Loucy (cell line): ENCODE measurements around the gene PTGS2.

Experiments
- H2AFZ ChIP-seq: fragments of 200-600 bp; sonication (generic); 2 replicates; pipeline ENCODE4 v1.6.0; 2016; ENCODE audit warnings: antibody characterized with exemption, mild to moderate bottlenecking, low read length, moderate library complexity
- H3F3A ChIP-seq: fragments of 200-600 bp; 2 replicates; pipeline ENCODE4 v1.6.0; 2016; ENCODE audit warnings: antibody characterized with exemption, low read depth, mild to moderate bottlenecking
- H3K27me3 ChIP-seq: fragments of 200-600 bp; sonication (generic); 2 replicates; pipeline ENCODE4 v1.6.1; 2014; ENCODE audit warnings: low read length, mild to moderate bottlenecking; ENCODE audit not compliant: insufficient read depth, poor library complexity, severe bottlenecking
- H3K36me3 ChIP-seq: fragments of 200-600 bp; sonication (generic); 2 replicates; pipeline ENCODE4 v1.6.1; 2016; ENCODE audit warnings: low read length; ENCODE audit not compliant: insufficient read depth
- H3K4me1 ChIP-seq: fragments of 200-600 bp; sonication (generic); 2 replicates; pipeline ENCODE4 v1.5.1; 2014; ENCODE audit warnings: low read length, mild to moderate bottlenecking; ENCODE audit not compliant: insufficient read depth, poor library complexity, severe bottlenecking
- H3K4me2 ChIP-seq: fragments of 200-600 bp; sonication (generic); 2 replicates; pipeline ENCODE4 v1.6.0; 2014; ENCODE audit warnings: antibody characterized with exemption, low read length, low read depth, mild to moderate bottlenecking; ENCODE audit not compliant: poor library complexity, severe bottlenecking
- H3K4me3 ChIP-seq: fragments of 200-600 bp; sonication (generic); 2 replicates; pipeline ENCODE4 v1.5.1; 2014; ENCODE audit warnings: low read length, mild to moderate bottlenecking, mixed read lengths; ENCODE audit not compliant: poor library complexity, severe bottlenecking
- H3K79me2 ChIP-seq: fragments of 200-600 bp; sonication (generic); 2 replicates; pipeline ENCODE4 v1.6.1; 2014; ENCODE audit warnings: low read length; ENCODE audit not compliant: insufficient read depth
- H3K9ac ChIP-seq: fragments of 200-600 bp; sonication (generic); 2 replicates; pipeline ENCODE4 v1.6.0; 2014; ENCODE audit warnings: mild to moderate bottlenecking, low read depth, low read length, moderate library complexity; ENCODE audit not compliant: poor library complexity, severe bottlenecking
- H3K9me2 ChIP-seq: fragments of 200-600 bp; sonication (generic); replicated peaks from 2 replicates; pipeline ENCODE4 v1.6.1; 2016; ENCODE audit warnings: low read depth, low read length, mixed read lengths
- H3K9me3 ChIP-seq: fragments of 200-600 bp; sonication (generic); 2 replicates; pipeline ENCODE4 v1.6.1; 2014; ENCODE audit warnings: mild to moderate bottlenecking, antibody characterized with exemption, low read length, low read depth; ENCODE audit not compliant: insufficient read depth
- H4K20me1 ChIP-seq: fragments of 200-600 bp; sonication (generic); 2 replicates; pipeline ENCODE4 v1.6.0; 2014; ENCODE audit warnings: antibody characterized with exemption, low read length, mild to moderate bottlenecking; ENCODE audit not compliant: insufficient read depth, poor library complexity, severe bottlenecking
- EZH2phosphoT487 ChIP-seq: fragments of 200-600 bp; IDR thresholded peaks from 2 replicates; pipeline ENCODE4 v1.6.1; 2018; ENCODE audit warnings: antibody characterized with exemption, mild to moderate bottlenecking, moderate library complexity, borderline replicate concordance
- TF ChIP-seq, protein P1 (sequence below): fragments of 200-600 bp; sonication (generic); conservative IDR thresholded peaks from 2 replicates; pipeline ENCODE4 v1.5.1; 2014; ENCODE audit warnings: mild to moderate bottlenecking, antibody characterized with exemption, low read length

The PTGS2 gene

DNA sequence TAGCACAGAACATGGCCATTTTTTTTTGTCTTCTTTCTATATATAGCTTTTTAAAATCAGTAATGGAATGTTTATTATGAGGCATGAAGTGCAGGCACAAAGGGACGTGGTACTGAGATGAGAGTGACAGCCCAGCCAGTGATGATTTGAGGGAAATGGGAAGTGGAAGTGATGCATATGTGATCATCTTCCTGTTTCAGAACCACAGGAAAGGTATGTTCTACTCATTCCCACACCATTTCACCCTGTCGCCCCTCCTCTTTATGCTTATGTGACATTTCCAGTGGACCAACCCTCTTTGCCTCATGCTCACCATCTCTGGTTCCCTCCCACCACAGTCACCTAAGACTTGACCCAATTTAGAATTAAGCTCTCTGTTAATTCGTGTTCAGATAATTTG is 24.3 kb downstream of the PTGS2 start:
- Histone ChIP-seq H3K4me1 (no peaks in the 10 kb centered on the region), H3K4me3 (no peak overlapping the region), H3K9me3 (no peaks in the 10 kb centered on the region), H4K20me1 (no peaks in the 10 kb centered on the region), H3K79me2 (no peaks in the 10 kb centered on the region), H2AFZ (0 out of 2 replicates have a peak overlapping the region, but pooled peaks have one; percentile 54), H3F3A (no peaks in the 10 kb centered on the region), H3K36me3 (no peaks in the 10 kb centered on the region), H3K9ac (no peak overlapping the region), H3K9me2 (no peaks in the 10 kb centered on the region), H3K4me2 (no peak overlapping the region), H3K27me3 (no peaks in the 10 kb centered on the region)
- TF ChIP-seq, protein P1, sequence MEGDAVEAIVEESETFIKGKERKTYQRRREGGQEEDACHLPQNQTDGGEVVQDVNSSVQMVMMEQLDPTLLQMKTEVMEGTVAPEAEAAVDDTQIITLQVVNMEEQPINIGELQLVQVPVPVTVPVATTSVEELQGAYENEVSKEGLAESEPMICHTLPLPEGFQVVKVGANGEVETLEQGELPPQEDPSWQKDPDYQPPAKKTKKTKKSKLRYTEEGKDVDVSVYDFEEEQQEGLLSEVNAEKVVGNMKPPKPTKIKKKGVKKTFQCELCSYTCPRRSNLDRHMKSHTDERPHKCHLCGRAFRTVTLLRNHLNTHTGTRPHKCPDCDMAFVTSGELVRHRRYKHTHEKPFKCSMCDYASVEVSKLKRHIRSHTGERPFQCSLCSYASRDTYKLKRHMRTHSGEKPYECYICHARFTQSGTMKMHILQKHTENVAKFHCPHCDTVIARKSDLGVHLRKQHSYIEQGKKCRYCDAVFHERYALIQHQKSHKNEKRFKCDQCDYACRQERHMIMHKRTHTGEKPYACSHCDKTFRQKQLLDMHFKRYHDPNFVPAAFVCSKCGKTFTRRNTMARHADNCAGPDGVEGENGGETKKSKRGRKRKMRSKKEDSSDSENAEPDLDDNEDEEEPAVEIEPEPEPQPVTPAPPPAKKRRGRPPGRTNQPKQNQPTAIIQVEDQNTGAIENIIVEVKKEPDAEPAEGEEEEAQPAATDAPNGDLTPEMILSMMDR, result no peak
- no peak for TF ChIP-seq EZH2phosphoT487

DNA sequence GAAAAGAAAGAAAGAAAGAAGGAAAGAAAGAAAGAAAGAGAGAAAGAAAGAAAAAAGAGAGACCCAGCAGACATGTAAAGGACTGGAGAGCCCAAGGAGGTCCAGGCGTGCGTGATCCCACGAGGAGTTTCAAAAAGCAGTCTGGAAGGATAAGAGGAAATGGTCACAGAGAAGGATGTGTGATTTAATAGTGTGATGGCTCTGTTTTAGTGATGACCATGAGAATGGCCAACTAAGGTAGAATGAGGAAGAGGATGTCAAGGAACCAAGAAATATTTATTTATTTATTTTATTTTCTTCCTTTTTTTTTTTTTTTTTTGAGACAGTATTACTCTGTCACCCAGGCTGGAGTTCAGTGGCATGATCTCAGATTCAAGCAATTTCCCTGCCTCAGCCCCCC is 25.5 kb downstream of the PTGS2 start:
- Histone ChIP-seq H4K20me1 (no peaks in the 10 kb centered on the region), H3K4me3 (no peak overlapping the region), H3K4me2 (no peak overlapping the region), H3K79me2 (no peaks in the 10 kb centered on the region), H3F3A (no peaks in the 10 kb centered on the region), H3K9ac (no peak overlapping the region), H3K9me3 (no peaks in the 10 kb centered on the region), H3K36me3 (no peaks in the 10 kb centered on the region), H2AFZ (no peak overlapping the region), H3K4me1 (no peaks in the 10 kb centered on the region), H3K27me3 (no peaks in the 10 kb centered on the region), H3K9me2 (no peaks in the 10 kb centered on the region)
- TF ChIP-seq, protein P1, result no peak
- no peak for TF ChIP-seq EZH2phosphoT487

DNA sequence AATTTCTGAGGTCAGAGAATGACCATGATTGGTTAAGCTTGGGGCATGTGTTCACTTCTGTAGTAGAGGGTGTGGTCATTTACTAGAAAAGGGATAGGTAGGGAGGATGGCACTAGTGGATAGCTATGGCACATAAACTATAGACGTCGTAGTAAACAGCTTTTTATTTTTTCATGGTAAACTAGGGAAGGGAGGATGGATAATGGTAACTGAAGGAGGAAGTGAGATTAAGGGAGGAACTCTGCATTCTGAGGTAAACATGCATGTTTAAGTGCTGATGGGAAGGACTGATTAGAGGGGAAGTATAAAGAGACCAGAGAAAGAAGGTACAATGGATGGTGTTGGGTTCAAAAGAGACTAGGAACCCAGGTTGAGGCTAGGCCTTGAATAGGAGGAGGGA is 26.9 kb downstream of the PTGS2 start:
- Histone ChIP-seq H3K9ac (no peak overlapping the region), H4K20me1 (no peaks in the 10 kb centered on the region), H3K79me2 (no peaks in the 10 kb centered on the region), H3K9me2 (no peaks in the 10 kb centered on the region), H2AFZ (no peak overlapping the region), H3K4me3 (no peak overlapping the region), H3K9me3 (no peaks in the 10 kb centered on the region), H3K36me3 (no peaks in the 10 kb centered on the region), H3K4me2 (no peak overlapping the region), H3K27me3 (no peaks in the 10 kb centered on the region), H3F3A (no peaks in the 10 kb centered on the region), H3K4me1 (no peaks in the 10 kb centered on the region)
- TF ChIP-seq, protein P1, result no peak
- no peak for TF ChIP-seq EZH2phosphoT487
